Peyer's patch (tissue), 4 donors: ENCODE data around the gene PRRC2B. TPM values are rescaled to one million over a fixed set of nuclear protein-coding genes. Genes with fewer than 3 reads are reported as not detected.

Experiments
- DNase-seq, 3 donors: peaks; one replicate each; pipeline ENCODE4 v3.0.0-alpha.2; 2017 to 2019
- H3K27ac ChIP-seq, 4 donors: fragments of 200-600 bp; sonication (generic); one replicate each; pipeline ENCODE4 v1.5.1; 2016 to 2019
- H3K27me3 ChIP-seq, 2 donors: fragments of 200-600 bp; sonication (generic); one replicate each; pipeline ENCODE4 v1.5.1; 2019
- H3K36me3 ChIP-seq, 3 donors: fragments of 200-600 bp; sonication (generic); one replicate each; pipeline ENCODE4 v1.5.1; 2016 to 2019
- H3K4me1 ChIP-seq, 4 donors: fragments of 200-600 bp; sonication (generic); one replicate each; pipeline ENCODE4 v1.5.1; 2016 to 2019
- H3K4me3 ChIP-seq, 4 donors: fragments of 200-600 bp; sonication (generic); 1 replicate in 3 of 4; 2 replicates in 1 of 4; pipeline ENCODE4 v1.5.1; 2016 to 2019; ENCODE audit warnings: mild to moderate bottlenecking in 1 of 4
- H3K9me3 ChIP-seq, 4 donors: fragments of 200-600 bp; sonication (generic); one replicate each; pipeline ENCODE4 v1.5.1; 2016 to 2019; ENCODE audit warnings: mild to moderate bottlenecking in 1 of 4
- CTCF ChIP-seq, 6 experiments: fragments of 450-650 bp in 4 of 6; fragments of 200-600 bp in 2 of 6; sonication (generic) in 1 of 6; IDR thresholded peaks; one replicate each; pipeline ENCODE4 v1.5.1; 2017 to 2019; ENCODE audit warnings: antibody characterized with exemption in 6 of 6, mild to moderate bottlenecking in 3 of 6, moderate library complexity in 1 of 6
- POLR2A ChIP-seq, 2 donors: fragments of 450-650 bp; IDR thresholded peaks; one replicate each; pipeline ENCODE4 v1.5.1; 2017; ENCODE audit warnings: antibody characterized with exemption in 2 of 2, mild to moderate bottlenecking in 2 of 2, moderate library complexity in 2 of 2
- total RNA-seq, 4 donors: library from RNA; depleted of rRNA; stranded (reverse); fragments of >200 nt; gene quantifications; one replicate each; pipeline ENCODE4 v1.1.0, GENCODE V29; 2016

The PRRC2B gene
- total RNA-seq, 4 donors from 2014 or later = 109 to 174 (median 149) TPM

- peaks cover 10 to 98% (median 44%) of the 10 kb centered on the region in 4 donors for H3K4me1 ChIP-seq
- no peaks in the 10 kb centered on the region for H3K36me3 ChIP-seq
- TF ChIP-seq CTCF (IDR thresholded peaks at IDR 0.05) = no peak
- TF ChIP-seq POLR2A (IDR thresholded peaks at IDR 0.05) = no peak
- H3K27me3 ChIP-seq = no peaks in the 10 kb centered on the region
- peak overlapping the region in 3 of 4 donors; percentile 4 to 29 (median 18) for H3K4me3 ChIP-seq
- H3K27ac ChIP-seq = peak overlapping the region in 3 of 4 donors; percentile 39 to 63 (median 53)
- no peak for DNase-seq
- no peaks in the 10 kb centered on the region for H3K9me3 ChIP-seq
Observed at GRCh38 chr9:131406563-131407436, 12.9 kb downstream of the PRRC2B start.

GRCh38 chr9:131407717-131408195 lies 13.9 kb downstream of the PRRC2B start:
- Histone ChIP-seq H3K4me1 (peaks cover 10 to 97% (median 38%) of the 10 kb centered on the region in 4 donors), H3K27ac (peak overlapping the region in 3 of 4 donors; percentile 39 to 63 (median 53)), H3K36me3 (no peaks in the 10 kb centered on the region), H3K4me3 (peak overlapping the region in 3 of 4 donors; percentile 4 to 29 (median 18)), H3K9me3 (no peaks in the 10 kb centered on the region), H3K27me3 (no peaks in the 10 kb centered on the region)
- peak in 1 of 3 donors; percentile 61 for DNase-seq
- no peak for TF ChIP-seq POLR2A (IDR thresholded peaks at IDR 0.05)
- peak in 4 of 6 experiments; percentile 25 to 45 (median 36) for TF ChIP-seq CTCF (IDR thresholded peaks at IDR 0.05)

DNA sequence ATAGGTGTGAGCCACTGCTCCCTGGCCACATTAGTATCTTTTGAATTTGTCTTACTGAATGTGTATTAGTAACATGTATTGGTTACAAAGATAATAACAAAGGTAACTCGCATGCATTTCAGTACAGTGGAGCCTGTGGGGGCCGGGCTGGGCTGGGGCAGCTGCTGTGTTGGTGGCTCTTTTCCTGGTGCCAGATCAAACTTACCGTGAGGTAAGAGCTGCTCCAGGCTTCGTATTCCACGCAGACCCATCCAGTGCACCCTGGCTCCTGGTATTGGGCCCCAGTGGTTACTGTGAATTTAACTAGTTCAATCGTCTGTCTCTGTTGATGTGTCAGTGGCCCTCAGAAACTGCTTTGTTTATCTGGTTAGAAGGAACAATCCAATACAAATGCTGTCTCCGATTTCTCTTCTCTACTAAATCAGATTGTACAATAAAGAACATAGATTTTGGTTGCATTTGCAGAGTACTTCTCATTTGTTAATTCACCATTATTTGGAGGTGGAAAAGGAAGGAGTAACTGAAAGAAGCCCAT lies 15.6 kb downstream of the PRRC2B start:
- DNase-seq = no peak
- TF ChIP-seq CTCF (IDR thresholded peaks at IDR 0.05) (no peak), POLR2A (IDR thresholded peaks at IDR 0.05) (no peak)
- no peak overlapping the region for H3K4me3 ChIP-seq
- H3K4me1 ChIP-seq = peaks cover 10 to 81% (median 33%) of the 10 kb centered on the region in 4 donors
- H3K27ac ChIP-seq = peak overlapping the region in 3 of 4 donors; percentile 12 to 23 (median 13)
- H3K36me3 ChIP-seq = no peaks in the 10 kb centered on the region
- H3K9me3 ChIP-seq = no peaks in the 10 kb centered on the region
- no peaks in the 10 kb centered on the region for H3K27me3 ChIP-seq

GRCh38 chr9:131410044-131410491 lies 16.2 kb downstream of the PRRC2B start:
- Histone ChIP-seq H3K4me1 (peaks cover 10 to 81% (median 32%) of the 10 kb centered on the region in 4 donors), H3K27me3 (no peaks in the 10 kb centered on the region), H3K36me3 (no peaks in the 10 kb centered on the region), H3K27ac (peak overlapping the region in 3 of 4 donors; percentile 9 to 23 (median 13)), H3K9me3 (no peaks in the 10 kb centered on the region), H3K4me3 (no peak overlapping the region)
- TF ChIP-seq POLR2A (IDR thresholded peaks at IDR 0.05) (no peak), CTCF (IDR thresholded peaks at IDR 0.05) (no peak)
- no peak for DNase-seq

DNA sequence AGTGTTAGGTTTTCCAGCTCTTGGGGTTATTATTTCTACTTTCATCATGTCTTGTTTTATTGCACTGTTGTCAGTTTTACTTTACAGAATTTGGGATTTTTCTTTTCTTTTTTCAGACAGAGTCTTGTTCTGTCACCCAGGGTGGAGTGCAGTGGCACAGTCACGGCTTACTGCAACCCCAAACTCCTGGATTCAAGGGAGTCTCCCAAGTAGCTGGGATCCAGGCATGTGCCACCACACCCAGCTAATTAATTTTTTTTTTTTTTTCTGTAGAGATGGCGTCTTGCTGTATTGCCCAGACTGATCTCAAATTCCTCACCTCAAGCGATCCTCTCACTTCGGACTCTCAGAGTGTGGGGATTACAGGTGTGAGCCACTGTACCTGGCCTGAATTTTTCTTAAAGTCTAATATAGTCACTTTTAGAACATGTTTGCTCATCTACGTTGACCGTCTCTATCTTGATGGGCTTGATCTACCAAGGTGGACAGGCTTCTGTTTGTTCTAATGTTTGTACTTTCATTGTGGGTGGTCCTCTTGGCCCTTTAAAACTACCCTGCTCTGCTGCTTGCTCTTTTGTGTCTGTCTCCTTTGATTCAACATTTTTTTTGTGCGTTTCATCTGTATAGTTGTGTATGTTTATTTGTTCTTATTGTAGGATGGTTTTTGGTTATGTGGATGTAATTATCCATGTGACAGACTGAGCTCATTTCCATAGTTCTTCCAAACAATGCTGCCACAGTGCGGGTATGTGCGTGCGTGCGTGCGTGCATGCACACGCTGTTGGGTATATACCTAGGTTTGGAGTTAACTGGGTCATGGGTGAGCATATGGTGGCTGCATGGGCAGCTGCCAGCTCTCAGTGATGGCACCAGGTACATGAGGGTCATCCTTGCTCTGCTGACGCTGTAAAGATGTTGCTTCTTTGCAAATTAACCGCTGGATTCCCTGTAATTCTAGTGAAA lies 18.1 kb downstream of the PRRC2B start:
- H3K27me3 ChIP-seq = no peaks in the 10 kb centered on the region
- H3K27ac ChIP-seq = no peak overlapping the region
- no peak for DNase-seq
- H3K36me3 ChIP-seq = no peaks in the 10 kb centered on the region
- H3K4me3 ChIP-seq = no peak overlapping the region
- peaks cover 6 to 79% (median 23%) of the 10 kb centered on the region in 4 donors for H3K4me1 ChIP-seq
- TF ChIP-seq CTCF (IDR thresholded peaks at IDR 0.05) (no peak), POLR2A (IDR thresholded peaks at IDR 0.05) (no peak)
- no peaks in the 10 kb centered on the region for H3K9me3 ChIP-seq
